OCI-LY1 (cell line): Measurements from ENCODE around the gene ZDHHC14.

Source experiments
- CTCF ChIP-seq: fragments of 200-600 bp; sonication (generic), shearing (Covaris generic); IDR thresholded peaks from 2 replicates; pipeline ENCODE4 v1.5.1; 2017; ENCODE audit warnings: mild to moderate bottlenecking, antibody characterized with exemption, low read length, moderate library complexity, mixed read lengths
- EZH2 ChIP-seq: fragments of 200-600 bp; sonication (generic), shearing (Covaris generic); IDR thresholded peaks from 2 replicates; pipeline ENCODE4 v1.8.0; 2017; ENCODE audit warnings: borderline replicate concordance, mixed run types, mild to moderate bottlenecking, antibody characterized with exemption, low read length, moderate library complexity, mixed read lengths

GRCh38 chr6:157462956-157463742, 82.2 kb downstream of the ZDHHC14 start:
- no peak for TF ChIP-seq CTCF
- no peak for TF ChIP-seq EZH2
